Glomerular endothelial cell (primary cell): ENCODE data around the gene AGTRAP. TPM values are rescaled to one million over a fixed set of nuclear protein-coding genes. Genes with fewer than 3 reads are reported as not detected.

Experiments
- DNase-seq: peaks from one replicate; pipeline ENCODE4 v3.0.0-alpha.2; 2011; ENCODE audit warnings: low read depth, low spot score; ENCODE audit errors: extremely low read depth
- total RNA-seq: library from RNA; depleted of rRNA; stranded (reverse); fragments of >200 nt; gene quantifications from 2 replicates; pipeline ENCODE4 v1.2.3, GENCODE V29; 2015

The AGTRAP gene
- total RNA-seq, 1 donor from 2014 or later, result 54.1 TPM

DNA sequence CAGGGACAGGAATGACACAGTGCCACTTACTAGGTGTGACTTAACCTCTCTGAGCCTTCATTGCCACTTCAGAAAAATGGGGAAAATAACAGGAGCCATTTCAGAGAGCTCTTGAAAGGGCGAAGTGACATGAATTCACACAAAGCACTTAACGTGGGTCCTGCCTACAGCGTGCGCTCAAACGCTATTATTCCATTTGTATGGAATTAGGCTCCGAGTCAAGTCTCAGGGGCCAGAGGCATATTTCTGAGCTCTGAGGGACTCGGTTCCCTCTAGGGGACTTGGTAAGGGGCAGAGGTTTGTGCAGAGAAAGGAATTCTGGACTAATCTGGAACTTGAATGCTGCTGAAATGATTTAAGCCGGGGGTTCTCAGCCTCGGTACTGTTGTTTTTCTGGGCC, 30.3 kb upstream of the AGTRAP start:
- DNase-seq, result no peak

DNA sequence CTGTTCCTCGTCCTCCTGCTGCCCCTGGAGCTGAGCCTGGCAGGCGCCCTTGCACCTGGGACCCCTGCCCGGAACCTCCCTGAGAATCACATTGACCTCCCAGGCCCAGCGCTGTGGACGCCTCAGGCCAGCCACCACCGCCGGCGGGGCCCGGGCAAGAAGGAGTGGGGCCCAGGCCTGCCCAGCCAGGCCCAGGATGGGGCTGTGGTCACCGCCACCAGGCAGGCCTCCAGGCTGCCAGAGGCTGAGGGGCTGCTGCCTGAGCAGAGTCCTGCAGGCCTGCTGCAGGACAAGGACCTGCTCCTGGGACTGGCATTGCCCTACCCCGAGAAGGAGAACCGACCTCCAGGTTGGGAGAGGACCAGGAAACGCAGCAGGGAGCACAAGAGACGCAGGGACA, 29.6 kb upstream of the AGTRAP start:
- no peak for DNase-seq

DNA sequence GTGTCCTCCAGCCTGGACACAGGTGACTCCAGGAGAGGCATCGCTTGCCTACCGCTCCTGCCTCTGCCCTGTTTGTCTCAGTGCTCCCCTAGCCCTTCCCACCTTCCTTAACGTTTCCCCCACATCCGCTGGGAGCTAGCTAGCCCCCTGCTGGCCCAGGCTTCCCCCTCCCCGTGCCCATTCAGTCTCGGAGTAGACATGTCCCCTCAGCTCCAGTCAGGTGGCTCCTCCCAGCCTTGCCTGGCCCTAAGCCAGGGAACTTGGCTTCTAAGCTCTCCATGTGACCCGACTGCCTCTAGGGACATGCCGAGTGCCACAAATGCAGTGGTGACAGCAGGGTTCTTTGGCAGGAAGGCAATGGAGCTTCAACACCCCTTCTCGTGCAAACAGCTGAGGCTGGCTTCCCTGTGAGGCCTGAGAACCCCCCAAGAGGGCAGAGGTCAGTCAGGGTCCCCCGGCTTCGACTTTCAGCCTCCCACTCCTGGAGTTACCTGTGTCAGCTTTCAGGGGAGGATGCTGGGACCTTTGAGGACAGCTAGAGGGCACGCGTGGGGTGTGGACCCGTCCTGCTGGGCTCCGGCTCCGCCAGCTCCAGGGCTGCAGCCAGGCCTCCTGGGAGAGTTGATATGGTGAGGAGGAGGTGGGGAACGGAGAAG, 28.2 kb upstream of the AGTRAP start:
- DNase-seq, result no peak

DNA sequence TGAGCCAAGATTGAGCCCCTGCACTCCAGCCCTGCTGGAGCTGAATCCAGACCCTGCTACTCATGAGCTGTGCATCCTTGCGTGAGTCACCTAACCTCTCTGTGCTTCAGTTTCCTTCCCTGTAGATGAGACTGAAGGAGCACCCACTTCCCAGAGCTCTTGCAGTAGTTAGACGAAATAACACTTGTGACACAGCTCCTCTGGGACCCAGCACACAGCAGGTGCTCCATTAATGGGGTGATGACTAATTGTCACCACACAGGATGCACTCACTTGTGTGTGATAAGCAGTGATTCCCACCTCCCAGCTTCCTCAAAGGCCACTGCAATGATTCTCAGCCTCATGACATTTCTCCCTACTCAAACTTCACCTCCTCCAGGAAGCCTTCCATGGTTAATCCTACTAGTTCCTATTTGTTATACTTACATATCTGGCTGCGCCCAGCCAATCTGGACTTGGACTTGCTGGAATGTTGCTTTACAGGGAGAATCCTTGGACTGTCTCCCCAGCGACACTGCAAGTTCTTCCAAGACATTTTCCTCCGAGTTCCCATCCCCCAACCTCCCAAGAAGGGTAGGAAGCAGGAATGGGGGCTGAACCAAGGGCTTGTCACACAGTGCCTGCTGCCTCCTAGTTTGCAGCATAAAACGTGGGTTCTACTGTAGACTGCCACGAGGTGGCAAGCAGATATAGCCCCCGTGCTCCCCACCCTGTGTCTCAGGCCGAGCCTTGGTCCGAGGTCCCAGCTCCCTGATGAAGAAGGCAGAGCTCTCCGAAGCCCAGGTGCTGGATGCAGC, 27.2 kb upstream of the AGTRAP start:
- no peak for DNase-seq

DNA sequence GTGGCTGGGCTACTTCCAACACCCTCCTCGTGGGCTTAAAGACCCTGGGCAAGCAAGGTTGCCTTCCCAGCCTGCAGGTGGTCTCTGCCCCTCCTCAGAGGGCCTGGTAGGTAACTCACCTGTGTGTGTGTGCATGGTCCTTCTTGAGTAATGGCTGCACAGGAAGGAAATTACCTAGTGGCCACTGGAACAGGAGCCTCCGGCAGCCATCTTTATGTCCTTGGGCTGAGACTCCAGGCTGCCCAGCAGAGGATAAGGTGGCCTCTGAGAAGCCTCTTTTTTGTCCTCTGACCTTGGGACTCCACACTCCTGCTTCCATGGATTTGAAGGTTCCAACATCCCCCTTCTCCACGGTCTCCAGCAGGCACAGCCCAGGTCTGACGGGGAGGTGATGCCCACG, 24.4 kb upstream of the AGTRAP start:
- DNase-seq, result no peak

DNA sequence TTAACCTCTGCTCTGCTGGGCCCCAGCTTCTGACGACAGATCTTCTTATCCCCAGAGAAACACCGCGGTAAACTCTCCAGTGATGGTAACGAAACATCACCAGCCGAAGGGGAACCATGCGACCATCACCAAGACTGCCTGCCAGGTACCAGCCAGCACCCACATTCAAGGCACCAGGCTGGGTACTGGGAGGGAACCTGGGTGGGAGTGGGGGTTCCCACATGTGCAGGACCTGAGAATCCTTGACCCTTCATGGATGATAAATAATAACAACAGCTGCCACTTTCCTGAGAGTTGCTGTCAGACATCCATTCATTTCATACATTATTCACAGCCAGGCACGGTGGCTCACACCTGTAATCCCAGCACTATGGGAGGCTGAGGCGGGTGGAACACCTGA, 23.7 kb upstream of the AGTRAP start:
- no peak for DNase-seq

DNA sequence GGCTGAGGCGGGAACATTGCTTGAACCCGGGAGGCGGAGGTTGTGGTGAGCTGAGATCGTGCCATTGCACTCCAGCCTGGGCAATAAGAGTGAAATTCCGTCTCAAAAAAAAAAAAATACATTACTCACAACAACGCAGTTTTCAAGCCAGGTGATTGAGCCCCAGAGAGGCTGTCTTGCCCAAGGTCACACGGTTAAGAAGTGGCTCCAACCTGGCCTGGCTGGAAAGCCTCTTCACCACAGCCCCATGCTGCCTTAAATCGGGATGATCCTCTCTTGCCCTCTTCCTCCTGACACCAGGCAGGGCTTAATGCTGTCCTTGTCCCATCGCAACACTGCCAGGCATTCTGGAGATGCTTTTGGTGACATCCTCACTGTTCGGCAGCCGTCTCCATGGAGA, 22.8 kb upstream of the AGTRAP start:
- no peak for DNase-seq

DNA sequence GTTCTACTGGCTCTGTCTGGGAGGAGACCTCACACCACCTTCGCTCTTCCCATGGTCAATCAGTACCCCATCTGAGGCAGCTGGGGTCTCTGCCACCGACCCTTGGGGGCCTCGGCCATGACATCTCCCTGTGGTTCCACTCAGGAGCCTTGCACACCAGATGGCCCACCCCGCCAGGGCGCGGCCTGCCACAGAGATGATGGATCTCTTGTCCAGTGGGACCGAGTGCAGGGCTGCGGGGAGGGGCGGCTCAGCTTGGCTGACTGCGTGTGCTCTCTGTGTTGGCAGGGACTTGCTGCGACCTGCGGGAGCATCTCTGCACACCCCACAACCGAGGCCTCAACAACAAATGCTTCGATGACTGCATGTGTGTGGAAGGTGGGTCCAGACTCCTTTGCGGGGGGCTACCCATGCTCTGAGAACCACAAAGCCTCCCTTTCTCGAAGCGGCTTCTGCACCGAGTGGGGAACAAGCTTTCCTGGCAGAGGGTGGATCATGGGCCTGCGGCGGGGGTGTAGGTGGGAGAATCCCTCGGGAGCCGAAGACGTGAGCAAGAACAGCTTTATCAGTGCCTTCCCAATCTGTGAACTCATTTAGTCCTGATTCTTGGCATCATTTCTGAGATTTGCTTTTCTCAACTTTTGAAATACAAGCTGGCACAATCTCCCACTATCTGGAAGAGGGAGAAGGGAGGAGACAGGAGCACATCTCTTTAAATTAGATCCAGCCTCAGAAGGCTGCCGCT, 20.9 kb upstream of the AGTRAP start:
- no peak for DNase-seq

DNA sequence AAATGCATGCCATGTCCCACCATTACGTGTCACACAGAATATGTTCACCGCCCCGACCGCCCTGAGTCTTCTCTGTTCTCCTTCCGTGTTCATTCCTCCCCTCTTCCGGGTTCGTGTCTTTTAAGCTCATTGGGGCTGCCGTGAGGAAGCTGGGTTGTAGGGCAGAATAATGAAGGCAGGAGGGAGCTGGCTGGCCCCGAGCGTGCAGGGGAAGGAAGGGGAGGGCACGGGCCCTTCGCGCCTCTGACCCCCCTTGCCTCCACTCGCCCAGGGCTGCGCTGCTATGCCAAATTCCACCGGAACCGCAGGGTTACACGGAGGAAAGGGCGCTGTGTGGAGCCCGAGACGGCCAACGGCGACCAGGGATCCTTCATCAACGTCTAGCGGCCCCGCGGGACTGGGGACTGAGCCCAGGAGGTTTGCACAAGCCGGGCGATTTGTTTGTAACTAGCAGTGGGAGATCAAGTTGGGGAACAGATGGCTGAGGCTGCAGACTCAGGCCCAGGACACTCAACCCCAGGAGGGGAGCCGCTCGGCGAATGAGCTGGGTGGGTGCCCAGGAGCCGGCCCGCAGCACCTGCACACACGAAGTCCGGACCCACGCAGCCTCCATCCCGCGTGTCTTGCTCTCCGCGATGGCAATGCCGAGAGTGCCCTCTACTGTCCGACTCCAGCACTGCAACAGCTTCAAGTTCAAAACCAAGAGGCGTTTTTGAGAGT, 16.5 kb upstream of the AGTRAP start:
- no peak for DNase-seq

DNA sequence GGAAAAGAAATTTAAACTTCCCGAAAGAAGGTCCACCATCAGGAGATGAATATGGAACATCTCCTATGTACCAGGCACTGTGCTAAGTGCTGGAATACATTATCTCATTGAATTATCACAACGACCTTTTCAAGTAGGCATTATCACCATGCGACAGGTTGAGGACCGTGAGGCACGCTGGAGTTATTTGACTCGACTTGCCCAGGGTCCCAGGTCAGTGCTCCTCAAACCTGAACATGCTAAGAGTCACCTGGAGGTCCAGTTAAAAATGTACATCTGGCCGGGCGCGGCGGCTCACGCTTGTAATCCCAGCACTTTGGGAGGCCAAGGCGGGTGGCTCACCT, 15.9 kb upstream of the AGTRAP start:
- DNase-seq, result no peak

DNA sequence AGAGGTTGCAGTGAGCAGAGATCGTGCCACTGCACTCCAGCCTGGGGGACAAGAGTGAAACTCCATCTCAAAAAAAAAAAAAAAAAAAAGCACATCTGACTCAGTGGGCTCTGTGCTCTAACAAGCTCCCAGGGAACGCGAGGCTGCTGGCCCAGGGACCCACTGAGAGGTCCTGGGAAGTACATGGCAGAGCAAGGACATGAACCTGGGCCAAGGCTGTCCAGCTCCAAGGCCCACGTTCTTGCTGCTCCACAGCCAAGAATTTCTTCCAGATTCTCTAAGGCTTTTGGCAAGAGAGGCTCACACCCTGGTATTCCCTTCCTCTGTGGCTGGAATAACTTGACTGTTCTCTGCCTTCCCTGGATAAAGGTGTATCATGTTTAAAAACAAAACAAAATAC, 15.4 kb upstream of the AGTRAP start:
- no peak for DNase-seq

DNA sequence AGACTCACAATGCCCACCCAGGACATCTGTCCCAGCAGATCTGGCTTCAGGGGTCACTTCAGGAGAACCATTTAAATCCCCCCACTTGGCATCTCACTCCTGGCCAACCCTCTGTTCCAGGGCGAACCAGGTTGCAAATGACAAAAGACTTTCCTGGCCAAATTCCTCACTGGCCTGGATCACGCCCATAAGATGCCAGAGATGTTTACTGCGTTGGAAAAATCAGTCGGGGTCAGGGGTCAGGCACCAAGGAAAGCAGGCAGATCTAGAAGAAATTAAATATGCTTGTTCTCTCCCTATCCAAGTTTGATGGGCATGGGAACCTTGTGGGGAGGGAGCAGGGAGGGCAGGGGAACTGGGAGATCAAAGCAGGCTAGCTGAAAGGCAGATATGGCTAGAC, 14.6 kb upstream of the AGTRAP start:
- DNase-seq, result no peak

DNA sequence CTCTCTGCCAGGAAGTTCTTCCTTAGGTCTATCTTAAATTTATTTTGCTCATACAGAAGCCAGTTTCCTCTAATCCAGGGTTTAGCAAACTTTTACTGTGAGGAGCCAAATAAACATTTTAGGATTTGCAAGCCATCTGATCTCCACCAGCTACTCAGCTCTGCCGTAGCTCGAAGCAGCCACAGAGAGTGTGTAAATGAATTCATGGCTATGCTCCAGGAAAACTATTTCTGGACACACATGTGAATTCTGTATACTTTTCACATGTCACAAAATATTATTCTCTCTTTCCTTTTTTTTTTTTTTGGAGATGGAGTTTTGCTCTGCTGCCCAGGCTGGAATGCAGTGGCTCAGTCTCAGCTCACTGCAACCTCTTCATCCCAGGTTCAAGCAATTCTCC, 13.4 kb upstream of the AGTRAP start:
- DNase-seq, result no peak

DNA sequence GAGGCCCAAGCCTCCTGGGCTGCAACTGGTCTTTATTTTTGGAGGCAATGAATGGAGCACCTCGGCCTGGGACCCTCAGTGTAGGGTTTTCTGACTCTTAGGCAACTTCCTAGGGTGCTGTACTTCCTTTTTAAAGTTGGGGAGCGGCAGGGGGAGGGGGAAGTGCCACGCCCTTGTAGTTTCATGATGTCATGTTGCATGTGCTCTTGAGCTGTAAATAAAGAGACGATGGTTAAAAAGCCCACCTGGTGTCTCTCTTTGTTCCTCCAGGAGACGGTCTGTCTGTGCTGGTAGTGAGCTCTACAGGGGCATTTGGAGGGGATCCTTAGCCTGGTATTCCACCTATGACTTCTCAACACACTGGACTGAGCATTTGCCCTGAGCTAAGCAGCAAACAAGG, 10.3 kb upstream of the AGTRAP start:
- DNase-seq, result no peak

DNA sequence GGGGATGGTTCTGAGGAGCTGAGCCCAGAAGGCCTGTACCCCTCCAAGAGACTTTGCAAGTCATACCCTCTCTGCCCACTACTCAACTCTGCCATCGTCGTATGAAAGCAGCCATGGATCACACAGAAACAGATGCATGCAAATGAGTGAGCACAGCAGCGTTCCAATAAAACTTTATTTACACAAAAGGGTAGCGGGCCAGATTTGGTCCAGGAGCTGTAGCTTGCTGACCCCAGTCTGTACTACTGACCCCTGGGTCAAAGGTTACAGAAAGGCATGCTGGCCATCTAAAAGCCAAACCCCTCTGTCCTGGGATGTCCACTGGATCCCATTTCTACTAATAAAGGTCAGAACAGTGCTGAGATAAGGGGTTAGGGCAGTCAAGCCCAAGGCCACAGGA, 8.8 kb upstream of the AGTRAP start:
- DNase-seq, result no peak

DNA sequence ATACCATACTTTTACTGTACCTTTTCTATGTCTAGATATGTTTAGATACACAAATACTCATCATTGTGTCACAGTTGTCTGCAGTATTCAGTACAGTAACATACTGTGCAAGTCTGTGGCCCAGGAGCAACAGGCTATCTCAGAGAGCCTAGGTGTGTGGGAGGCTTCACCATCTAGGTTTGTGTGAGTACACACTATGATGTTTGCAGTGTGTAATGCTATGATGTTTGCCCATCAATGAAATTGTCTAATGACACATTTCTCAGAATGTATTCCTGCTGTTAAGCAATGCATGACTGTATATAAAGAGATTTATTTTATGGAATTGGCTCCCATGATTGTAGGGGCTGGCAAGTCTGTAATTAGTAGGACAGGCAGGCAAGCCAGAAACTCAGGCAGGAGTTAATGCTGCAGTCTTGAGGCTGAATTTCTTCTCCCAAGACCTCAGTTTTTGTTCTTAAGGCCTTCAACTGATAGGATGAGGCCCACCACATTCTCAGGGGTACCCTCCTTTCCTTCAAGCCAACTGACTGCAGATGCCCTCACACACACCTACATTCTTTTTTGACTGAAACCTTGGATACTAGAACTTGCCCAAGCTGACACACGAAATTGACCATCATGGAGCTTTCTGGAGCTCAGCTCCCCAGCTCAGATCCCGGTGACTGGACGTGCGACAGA, 7.7 kb upstream of the AGTRAP start:
- no peak for DNase-seq

DNA sequence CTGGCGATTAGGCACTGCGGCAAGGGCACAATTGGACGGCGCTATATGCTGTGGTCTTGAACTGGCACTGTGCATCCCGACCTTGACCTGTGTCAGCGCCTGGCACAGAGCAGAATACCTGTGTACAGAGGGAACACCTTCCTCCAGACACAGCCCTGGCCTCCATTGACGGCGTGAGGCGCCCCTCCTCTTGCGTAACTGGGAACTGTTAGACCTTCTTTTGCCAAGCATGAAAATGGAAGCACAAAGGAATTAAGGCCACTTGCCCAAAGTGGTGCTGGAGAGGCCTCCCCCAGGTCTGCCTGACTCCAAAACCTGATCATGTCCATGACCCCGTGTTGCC, 6.8 kb upstream of the AGTRAP start:
- no peak for DNase-seq

DNA sequence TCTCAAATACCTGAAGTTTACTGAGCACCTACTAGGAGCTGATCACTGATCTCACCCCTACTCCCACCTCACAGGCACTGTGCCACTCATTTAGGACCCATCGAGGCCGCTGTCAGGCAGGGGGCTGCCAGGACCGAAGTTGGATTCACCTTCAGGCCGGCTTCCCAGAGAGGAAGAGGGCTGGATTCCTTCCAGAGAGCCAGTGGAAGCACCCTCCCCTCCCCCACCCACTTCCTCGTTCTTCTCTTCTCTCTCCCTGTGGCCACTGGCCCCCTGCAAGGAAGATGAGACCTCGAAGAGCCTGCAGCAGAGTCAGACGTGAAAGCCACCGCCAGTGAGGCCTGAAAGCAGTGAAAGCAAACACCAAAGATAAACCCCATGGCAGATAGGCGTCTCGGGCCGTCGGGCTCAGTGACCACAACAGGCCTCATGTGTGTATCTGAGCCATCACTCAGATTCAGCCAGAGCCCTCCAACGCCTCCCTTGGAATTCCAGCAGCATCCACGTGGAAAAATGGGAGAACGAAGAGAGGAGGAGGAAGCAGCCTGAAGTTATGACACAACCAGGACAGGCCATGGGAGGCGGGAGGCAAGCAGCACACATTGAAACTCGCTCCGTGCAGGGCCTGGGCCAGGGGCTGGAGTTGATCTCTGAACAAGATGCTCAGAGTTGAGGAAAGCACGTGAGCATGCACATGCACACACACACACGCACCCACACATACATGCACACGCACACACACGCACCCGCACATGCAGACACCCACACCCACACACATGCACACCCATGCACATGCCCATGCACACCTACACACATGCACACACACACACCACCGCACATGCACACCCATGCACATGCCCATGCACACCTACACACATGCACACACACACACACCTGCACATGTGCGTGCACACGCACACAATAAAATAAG, 6.2 kb upstream of the AGTRAP start:
- DNase-seq, result no peak

DNA sequence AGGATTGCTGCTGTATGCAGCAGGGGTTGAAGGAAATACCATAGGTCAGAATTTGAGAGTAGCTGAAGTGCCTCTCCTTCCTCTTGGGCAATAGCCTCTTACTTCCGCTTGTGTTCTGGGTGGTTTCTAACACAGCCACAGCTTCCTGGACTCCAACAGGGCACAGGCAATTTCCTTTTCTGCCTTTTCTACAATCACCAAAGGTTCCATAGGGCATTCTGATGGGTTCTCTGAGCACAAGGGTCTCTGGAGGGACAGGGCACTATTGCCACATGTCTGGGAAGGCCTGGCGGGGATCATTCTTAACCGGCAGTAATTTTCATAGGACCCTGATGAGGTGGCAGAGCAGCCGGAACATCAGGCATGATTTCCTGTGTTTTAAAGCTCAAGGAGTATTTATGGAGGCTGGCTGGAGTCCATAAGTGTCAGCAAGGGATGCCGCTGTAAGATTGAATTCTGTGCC, 5.5 kb upstream of the AGTRAP start:
- DNase-seq, result no peak
